Mesenchymal stem cell (in vitro differentiated cells and primary cell): ENCODE results near the gene DYNC2LI1.
A peak's percentile ranks its signal among the peaks of the same experiment; 100 is the strongest.

Experiments used
- DNase-seq: peaks from one replicate; pipeline ENCODE4 v3.0.0-alpha.2; 2013
- H2AFZ ChIP-seq: one replicate; pipeline ENCODE4 v1.6.1; 2013; ENCODE audit warnings: low read depth, mild to moderate bottlenecking, control low read depth, inconsistent platforms, low read length, moderate library complexity
- H2AK5ac ChIP-seq: 2 replicates; pipeline ENCODE4 v1.6.1; 2013; ENCODE audit warnings: low read length, moderate library complexity, mild to moderate bottlenecking, inconsistent platforms; ENCODE audit not compliant: severe bottlenecking
- H2BK120ac ChIP-seq: one replicate; pipeline ENCODE4 v1.6.1; 2013; ENCODE audit warnings: low read depth, mild to moderate bottlenecking, inconsistent platforms, low read length, moderate library complexity
- H2BK12ac ChIP-seq, 2 experiments: one replicate each; pipeline ENCODE4 v1.6.1; 2013; ENCODE audit warnings: inconsistent platforms in 2 of 2, low read length in 2 of 2, mild to moderate bottlenecking in 2 of 2, moderate library complexity in 2 of 2, control low read depth in 1 of 2
- H2BK15ac ChIP-seq: one replicate; pipeline ENCODE4 v1.6.1; 2013; ENCODE audit warnings: mild to moderate bottlenecking, low read depth, inconsistent platforms; ENCODE audit not compliant: poor library complexity, severe bottlenecking
- H2BK5ac ChIP-seq: 2 replicates; pipeline ENCODE4 v1.6.1; 2013; ENCODE audit warnings: low read depth, mild to moderate bottlenecking, low read length, control low read depth, inconsistent platforms; ENCODE audit not compliant: poor library complexity, severe bottlenecking
- H3K14ac ChIP-seq, 2 experiments: one replicate each; pipeline ENCODE4 v1.6.1; 2013; ENCODE audit warnings: inconsistent platforms in 2 of 2, low read length in 2 of 2, control low read depth in 1 of 2, mild to moderate bottlenecking in 1 of 2, moderate library complexity in 1 of 2
- H3K18ac ChIP-seq, 2 experiments: one replicate each; pipeline ENCODE4 v1.6.1; 2013; ENCODE audit warnings: inconsistent platforms in 2 of 2, low read length in 2 of 2, control low read depth in 1 of 2, low read depth in 1 of 2, mild to moderate bottlenecking in 1 of 2
- H3K23ac ChIP-seq, 2 experiments: one replicate each; pipeline ENCODE4 v1.6.1; 2013; ENCODE audit warnings: inconsistent platforms in 2 of 2, low read length in 2 of 2, mild to moderate bottlenecking in 2 of 2, moderate library complexity in 2 of 2, control low read depth in 1 of 2
- H3K27ac ChIP-seq: 2 replicates; pipeline ENCODE4 v1.5.1; 2013; ENCODE audit warnings: mild to moderate bottlenecking, moderate library complexity, low read length, control low read depth, inconsistent platforms; ENCODE audit not compliant: poor library complexity, severe bottlenecking
- H3K27me3 ChIP-seq, 2 experiments: 2 replicates each; pipeline versions ENCODE4 v1.6.1 to v1.7.0; 2013; ENCODE audit warnings: low read length in 2 of 2, mild to moderate bottlenecking in 2 of 2, moderate library complexity in 2 of 2, control low read depth in 1 of 2, inconsistent platforms in 1 of 2; ENCODE audit not compliant: control insufficient read depth in 1 of 2, insufficient read depth in 1 of 2
- H3K36me3 ChIP-seq, 2 experiments: 2 replicates each; pipeline versions ENCODE4 v1.6.1 to v1.7.0; 2013; ENCODE audit warnings: low read length in 2 of 2, control low read depth in 1 of 2, inconsistent platforms in 1 of 2, low read depth in 1 of 2, mild to moderate bottlenecking in 1 of 2; ENCODE audit not compliant: insufficient read depth in 2 of 2, control insufficient read depth in 1 of 2
- H3K4ac ChIP-seq, 2 experiments: one replicate each; pipeline ENCODE4 v1.6.1; 2013; ENCODE audit warnings: inconsistent platforms in 2 of 2, low read length in 2 of 2, mild to moderate bottlenecking in 2 of 2, moderate library complexity in 2 of 2, control low read depth in 1 of 2, low read depth in 1 of 2
- H3K4me1 ChIP-seq: 2 replicates; pipeline ENCODE4 v1.6.1; 2013; ENCODE audit warnings: low read depth, low read length, control low read depth; ENCODE audit not compliant: control insufficient read depth, insufficient read depth
- H3K4me2 ChIP-seq: 2 replicates; pipeline ENCODE4 v1.6.1; 2013; ENCODE audit warnings: low read length, mild to moderate bottlenecking, inconsistent platforms; ENCODE audit not compliant: poor library complexity, severe bottlenecking
- H3K4me3 ChIP-seq, 2 experiments: 2 replicates each; pipeline versions ENCODE4 v1.5.1 to v1.7.0; 2013; ENCODE audit warnings: low read length in 2 of 2, mild to moderate bottlenecking in 2 of 2, control low read depth in 1 of 2, low read depth in 1 of 2; ENCODE audit not compliant: insufficient read depth in 1 of 2
- H3K79me1 ChIP-seq: replicated peaks from 2 replicates; pipeline ENCODE4 v1.6.1; 2013; ENCODE audit warnings: mild to moderate bottlenecking, control low read depth, low read length, inconsistent platforms; ENCODE audit not compliant: poor library complexity, severe bottlenecking
- H3K9ac ChIP-seq: 2 replicates; pipeline ENCODE4 v1.7.0; 2013; ENCODE audit warnings: mild to moderate bottlenecking, low read length, moderate library complexity
- H3K9me3 ChIP-seq: 2 replicates; pipeline ENCODE4 v1.7.0; 2013; ENCODE audit warnings: mild to moderate bottlenecking, low read length; ENCODE audit not compliant: control insufficient read depth
- H4K8ac ChIP-seq: one replicate; pipeline ENCODE4 v1.6.1; 2013; ENCODE audit warnings: inconsistent platforms, mild to moderate bottlenecking, low read length, moderate library complexity
- H4K91ac ChIP-seq: one replicate; pipeline ENCODE4 v1.6.1; 2013; ENCODE audit warnings: mild to moderate bottlenecking, low read length, inconsistent platforms
- WGBS: methylation state at CpG from one replicate; pipeline ENCODE4 v1.1.7; 2013; ENCODE audit warnings: mixed read lengths; 5-methylcytosine and 5-hydroxymethylcytosine counted together

DYNC2LI1 gene

GRCh38 chr2:43759195-43759594 lies 14.6 kb upstream of the DYNC2LI1 start:
- Histone ChIP-seq H3K36me3 (peaks cover 0 to 16% of the 10 kb centered on the region in 2 experiments), H2BK15ac (no peak overlapping the region), H4K8ac (no peak overlapping the region), H2AK5ac (no peak overlapping the region), H2BK120ac (no peak overlapping the region), H2BK12ac (no peak overlapping the region), H4K91ac (no peak overlapping the region), H2AFZ (no peak overlapping the region), H3K27ac (peak overlapping the region; percentile 97), H3K9ac (peak overlapping the region; percentile 30), H3K27me3 (peaks cover 0 to 4% of the 10 kb centered on the region in 2 experiments), H3K4ac (no peak overlapping the region), H2BK5ac (peak overlapping the region; percentile 88), H3K4me2 (no peak overlapping the region), H3K18ac (no peak overlapping the region), H3K23ac (no peak overlapping the region), H3K14ac (no peak overlapping the region), H3K4me1 (peaks cover 8% of the 10 kb centered on the region), H3K4me3 (peak overlapping the region in 1 of 2 experiments; percentile 1), H3K9me3 (no peaks in the 10 kb centered on the region), H3K79me1 (no peaks in the 10 kb centered on the region)
- DNase-seq: peak; percentile 82

- no peak overlapping the region for H2BK12ac ChIP-seq
- H2AK5ac ChIP-seq: no peak overlapping the region
- no peak overlapping the region for H2BK120ac ChIP-seq
- H2BK5ac ChIP-seq: no peak overlapping the region
- no peak overlapping the region for H4K8ac ChIP-seq
- H3K79me1 ChIP-seq: peaks cover 3% of the 10 kb centered on the region
- H3K4me2 ChIP-seq: no peak overlapping the region
- peaks cover 13% of the 10 kb centered on the region for H3K4me1 ChIP-seq
- DNase-seq: no peak
- H4K91ac ChIP-seq: no peak overlapping the region
- no peak overlapping the region for H3K4me3 ChIP-seq
- no peak overlapping the region for H3K9ac ChIP-seq
- H3K14ac ChIP-seq: no peak overlapping the region
- 100% methylated on average over 2 of the region's 3 CpGs for WGBS
- no peak overlapping the region for H3K23ac ChIP-seq
- H3K4ac ChIP-seq: no peak overlapping the region
- H3K27me3 ChIP-seq: no peaks in the 10 kb centered on the region
- H3K27ac ChIP-seq: peak overlapping the region; percentile 80
- no peaks in the 10 kb centered on the region for H3K9me3 ChIP-seq
- peaks cover 2 to 15% of the 10 kb centered on the region in 2 experiments for H3K36me3 ChIP-seq
- H3K18ac ChIP-seq: no peak overlapping the region
- H2AFZ ChIP-seq: no peak overlapping the region
- H2BK15ac ChIP-seq: no peak overlapping the region
These were observed 11.6 kb upstream of the DYNC2LI1 start for GRCh38 chr2:43762286-43762685.

GRCh38 chr2:43763091-43763490 lies 10.7 kb upstream of the DYNC2LI1 start:
- H4K8ac ChIP-seq: no peak overlapping the region
- H3K4me1 ChIP-seq: peaks cover 13% of the 10 kb centered on the region
- no peak overlapping the region for H3K18ac ChIP-seq
- no peak overlapping the region for H4K91ac ChIP-seq
- no peak overlapping the region for H3K4ac ChIP-seq
- no peak overlapping the region for H3K14ac ChIP-seq
- H3K9me3 ChIP-seq: no peaks in the 10 kb centered on the region
- H2BK12ac ChIP-seq: no peak overlapping the region
- 97% methylated on average over 2 of the region's 2 CpGs for WGBS
- H2AFZ ChIP-seq: no peak overlapping the region
- H2BK120ac ChIP-seq: no peak overlapping the region
- no peak for DNase-seq
- peaks cover 3% of the 10 kb centered on the region for H3K79me1 ChIP-seq
- H3K4me2 ChIP-seq: no peak overlapping the region
- H3K36me3 ChIP-seq: peaks cover 2 to 15% of the 10 kb centered on the region in 2 experiments
- H2AK5ac ChIP-seq: peak overlapping the region; percentile 94
- no peak overlapping the region for H3K9ac ChIP-seq
- H2BK5ac ChIP-seq: no peak overlapping the region
- H2BK15ac ChIP-seq: no peak overlapping the region
- H3K4me3 ChIP-seq: no peak overlapping the region
- H3K27ac ChIP-seq: peak overlapping the region; percentile 77
- H3K23ac ChIP-seq: no peak overlapping the region
- no peaks in the 10 kb centered on the region for H3K27me3 ChIP-seq

GRCh38 chr2:43764086-43764705 lies 9.6 kb upstream of the DYNC2LI1 start:
- peaks cover 3% of the 10 kb centered on the region for H3K79me1 ChIP-seq
- H3K4ac ChIP-seq: no peak overlapping the region
- no peak overlapping the region for H2AFZ ChIP-seq
- no peak overlapping the region for H2AK5ac ChIP-seq
- H3K27me3 ChIP-seq: no peaks in the 10 kb centered on the region
- no peak overlapping the region for H3K14ac ChIP-seq
- 50% methylated on average over 1 of the region's 1 CpG for WGBS
- H3K36me3 ChIP-seq: peaks cover 2 to 15% of the 10 kb centered on the region in 2 experiments
- H4K8ac ChIP-seq: no peak overlapping the region
- H4K91ac ChIP-seq: no peak overlapping the region
- H3K18ac ChIP-seq: no peak overlapping the region
- no peak overlapping the region for H3K27ac ChIP-seq
- H2BK12ac ChIP-seq: no peak overlapping the region
- no peak overlapping the region for H3K4me3 ChIP-seq
- H2BK5ac ChIP-seq: no peak overlapping the region
- no peak overlapping the region for H3K23ac ChIP-seq
- peaks cover 12% of the 10 kb centered on the region for H3K4me1 ChIP-seq
- no peak overlapping the region for H3K4me2 ChIP-seq
- no peak overlapping the region for H2BK120ac ChIP-seq
- H3K9ac ChIP-seq: no peak overlapping the region
- no peaks in the 10 kb centered on the region for H3K9me3 ChIP-seq
- DNase-seq: no peak
- H2BK15ac ChIP-seq: no peak overlapping the region
